Measurements from ENCODE around the gene IKZF4.
A peak's percentile ranks its signal among the peaks of the same experiment; 100 is the strongest.
"Not testable (repeated sequence)": the region's sequence is repeated elsewhere in the genome, so short reads cannot be mapped to it uniquely, and the experiment has no call there.

The IKZF4 gene

GRCh38 chr12:56020423-56021184 is at the start of gene IKZF4:
TSS of gene IKZF4 (plus strand) at chr12:56021043. CDS start at chr12:56021494, 451 bp downstream.
- DNase-seq (ENCODE audit: low read depth), result no peak

- no peak for DNase-seq (ENCODE audit: low read depth)
Observed at GRCh38 chr12:55972042-55972441, 48.8 kb upstream of the IKZF4 start.

GRCh38 chr12:55972456-55972855 is 48.4 kb upstream of the IKZF4 start:
- DNase-seq (ENCODE audit: low read depth), result no peak

GRCh38 chr12:55972911-55973598 is 47.8 kb upstream of the IKZF4 start:
- no peak for DNase-seq (ENCODE audit: low read depth)

- DNase-seq (ENCODE audit: low read depth), result peak; percentile 92
Observed at GRCh38 chr12:55973599-55974307, 47.1 kb upstream of the IKZF4 start, which contains the start of gene RAB5B. TSS of gene RAB5B (plus strand) at chr12:55974078. CDS start at chr12:55986961, 12,883 bp downstream.

GRCh38 chr12:55974308-55974730 is 46.5 kb upstream of the IKZF4 start:
- DNase-seq (ENCODE audit: low read depth), result no peak

- DNase-seq (ENCODE audit: low read depth), result no peak
Observed at GRCh38 chr12:55978393-55978792, 42.5 kb upstream of the IKZF4 start.

GRCh38 chr12:55979069-55979468 is 41.8 kb upstream of the IKZF4 start:
- DNase-seq (ENCODE audit: low read depth), result no peak

- not testable (repeated sequence) for DNase-seq (ENCODE audit: low read depth)
Observed at GRCh38 chr12:55981882-55982281, 39.0 kb upstream of the IKZF4 start.

- DNase-seq (ENCODE audit: low read depth), result no peak
Observed at GRCh38 chr12:55982319-55982936, 38.4 kb upstream of the IKZF4 start.

- DNase-seq (ENCODE audit: low read depth), result no peak
Observed at GRCh38 chr12:55983232-55983842, 37.5 kb upstream of the IKZF4 start.

GRCh38 chr12:55984861-55985260 is 36.0 kb upstream of the IKZF4 start:
- DNase-seq (ENCODE audit: low read depth), result no peak

GRCh38 chr12:55985341-55985740 is 35.5 kb upstream of the IKZF4 start:
- no peak for DNase-seq (ENCODE audit: low read depth)

GRCh38 chr12:55985976-55986375 is 34.9 kb upstream of the IKZF4 start:
- not testable (repeated sequence) for DNase-seq (ENCODE audit: low read depth)

- no peak for DNase-seq (ENCODE audit: low read depth)
Observed at GRCh38 chr12:55991110-55991509, 29.7 kb upstream of the IKZF4 start.

GRCh38 chr12:55993230-55993853 is 27.5 kb upstream of the IKZF4 start:
- no peak for DNase-seq (ENCODE audit: low read depth)

- no peak for DNase-seq (ENCODE audit: low read depth)
Observed at GRCh38 chr12:55995366-55995765, 25.5 kb upstream of the IKZF4 start.

GRCh38 chr12:55996201-55996714 is 24.6 kb upstream of the IKZF4 start:
- DNase-seq (ENCODE audit: low read depth), result peak; percentile 55

- no peak for DNase-seq (ENCODE audit: low read depth)
Observed at GRCh38 chr12:55996715-55997534, 23.9 kb upstream of the IKZF4 start, which contains the start of gene SUOX. TSS of gene SUOX (plus strand) at chr12:55997276. CDS start at chr12:56002222, 4,946 bp downstream.

GRCh38 chr12:55997535-55997859 is 23.3 kb upstream of the IKZF4 start:
- no peak for DNase-seq (ENCODE audit: low read depth)
